ENCODE measurements around the gene DYRK2. TPM values are rescaled to one million over a fixed set of nuclear protein-coding genes. Genes with fewer than 3 reads are reported as not detected.
A peak's percentile ranks its signal among the peaks of the same experiment; 100 is the strongest.

Gene DYRK2
- total RNA-seq, 2 experiments from 2014 or later, result 22.8 to 24.2 TPM

- ChIA-PET CTCF (interaction anchor here (0.7 to 1.7 kb wide), 7 partner anchors 11 to 312 kb away, joined by 3 to 7 read pairs (median 3); partner anchors contain the start of gene DYRK2), POLR2A (interaction anchor here (0.6 kb wide), 1 partner anchor 11 kb away, joined by 3 read pairs; no protein-coding TSS in a partner anchor)
- Mint-ChIP-seq H3K4me1 (ENCODE audit: low read depth) (peaks cover 68% of the 10 kb centered on the region), H3K27ac (peak overlapping the region; percentile 81), H3K4me3 (peak overlapping the region; percentile 58), H3K9me3 (peaks cover 8% of the 10 kb centered on the region), H3K27me3 (peaks cover 2% of the 10 kb centered on the region), H3K36me3 (peaks cover 2% of the 10 kb centered on the region)
- intact Hi-C loops (cut with micrococcal nuclease), result loop anchor here (1.0 to 10.0 kb wide), 8 partner anchors 17 to 1174 kb away; partner anchors contain the start of genes CAND1 and MDM2
- peak; percentile 92 for DNase-seq
Measured at GRCh38 chr12:67630373-67631088, 18.0 kb upstream of the DYRK2 start.

- DNase-seq, result no peak
- no peak overlapping the region for H3K4me3 Mint-ChIP-seq
- H3K27me3 Mint-ChIP-seq, result peaks cover 2% of the 10 kb centered on the region
- peaks cover 68% of the 10 kb centered on the region for H3K4me1 Mint-ChIP-seq (ENCODE audit: low read depth)
- intact Hi-C loops (cut with micrococcal nuclease), result loop anchor here (1.0 to 10.0 kb wide), 6 partner anchors 8 to 1173 kb away; partner anchors contain the start of genes CAND1 and MDM2
- peaks cover 2% of the 10 kb centered on the region for H3K36me3 Mint-ChIP-seq
- CTCF ChIA-PET, result interaction anchor here (1.5 kb wide), 1 partner anchor 16 kb away, joined by 3 read pairs; the partner anchor contains the start of gene DYRK2
- H3K9me3 Mint-ChIP-seq, result peaks cover 8% of the 10 kb centered on the region
- no peak overlapping the region for H3K27ac Mint-ChIP-seq
- POLR2A ChIA-PET, result no interaction called here
Measured at GRCh38 chr12:67632005-67632404, 16.5 kb upstream of the DYRK2 start.

- ChIA-PET POLR2A (no interaction called here), CTCF (interaction anchor here (1.5 kb wide), 1 partner anchor 15 kb away, joined by 3 read pairs; the partner anchor contains the start of gene DYRK2)
- Mint-ChIP-seq H3K4me1 (ENCODE audit: low read depth) (peaks cover 64% of the 10 kb centered on the region), H3K27ac (no peak overlapping the region), H3K4me3 (no peak overlapping the region), H3K9me3 (peaks cover 8% of the 10 kb centered on the region), H3K36me3 (peaks cover 2% of the 10 kb centered on the region), H3K27me3 (peaks cover 2% of the 10 kb centered on the region)
- intact Hi-C loops (cut with micrococcal nuclease), result loop anchor here (5.0 to 10.0 kb wide), 4 partner anchors 151 to 1172 kb away; partner anchors contain the start of genes CAND1 and MDM2
- DNase-seq, result no peak
Measured at GRCh38 chr12:67633024-67633610, 15.4 kb upstream of the DYRK2 start.

GRCh38 chr12:67633708-67634107 lies 14.8 kb upstream of the DYRK2 start:
- H3K4me1 Mint-ChIP-seq (ENCODE audit: low read depth), result peaks cover 58% of the 10 kb centered on the region
- peaks cover 8% of the 10 kb centered on the region for H3K9me3 Mint-ChIP-seq
- ChIA-PET POLR2A (no interaction called here), CTCF (interaction anchor here (1.5 kb wide), 1 partner anchor 14 kb away, joined by 3 read pairs; the partner anchor contains the start of gene DYRK2)
- no peak for DNase-seq
- H3K27ac Mint-ChIP-seq, result no peak overlapping the region
- H3K36me3 Mint-ChIP-seq, result no peaks in the 10 kb centered on the region
- no peak overlapping the region for H3K4me3 Mint-ChIP-seq
- peaks cover 2% of the 10 kb centered on the region for H3K27me3 Mint-ChIP-seq
- intact Hi-C loops (cut with micrococcal nuclease), result loop anchor here (1.0 to 10.0 kb wide), 5 partner anchors 65 to 1171 kb away; partner anchors contain the start of genes CAND1 and MDM2

GRCh38 chr12:67634303-67634761 lies 14.2 kb upstream of the DYRK2 start:
- ChIA-PET POLR2A (no interaction called here), CTCF (no interaction called here)
- H3K27ac Mint-ChIP-seq, result no peak overlapping the region
- peaks cover 2% of the 10 kb centered on the region for H3K27me3 Mint-ChIP-seq
- peaks cover 54% of the 10 kb centered on the region for H3K4me1 Mint-ChIP-seq (ENCODE audit: low read depth)
- intact Hi-C loops (cut with micrococcal nuclease), result loop anchor here (1.0 to 10.0 kb wide), 5 partner anchors 64 to 1170 kb away; partner anchors contain the start of genes CAND1 and MDM2
- no peak overlapping the region for H3K4me3 Mint-ChIP-seq
- peaks cover 4% of the 10 kb centered on the region for H3K9me3 Mint-ChIP-seq
- DNase-seq, result no peak
- H3K36me3 Mint-ChIP-seq, result no peaks in the 10 kb centered on the region

GRCh38 chr12:67637718-67638117 lies 10.8 kb upstream of the DYRK2 start:
- no peaks in the 10 kb centered on the region for H3K9me3 Mint-ChIP-seq
- peaks cover 31% of the 10 kb centered on the region for H3K4me1 Mint-ChIP-seq (ENCODE audit: low read depth)
- ChIA-PET CTCF (no interaction called here), POLR2A (interaction anchor here (0.5 kb wide), 1 partner anchor 1923 kb away, joined by 5 read pairs; no protein-coding TSS in a partner anchor)
- no peak for DNase-seq
- H3K4me3 Mint-ChIP-seq, result no peak overlapping the region
- H3K27me3 Mint-ChIP-seq, result no peaks in the 10 kb centered on the region
- H3K27ac Mint-ChIP-seq, result no peak overlapping the region
- H3K36me3 Mint-ChIP-seq, result no peaks in the 10 kb centered on the region
- intact Hi-C loops (cut with micrococcal nuclease), result loop anchor here (10.0 kb wide), 1 partner anchor 1167 kb away; the partner anchor contains the start of gene MDM2

- no peak overlapping the region for H3K4me3 Mint-ChIP-seq
- ChIA-PET POLR2A (no interaction called here), CTCF (interaction anchor here (1.2 kb wide), 1 partner anchor 9 kb away, joined by 8 read pairs; no protein-coding TSS in a partner anchor)
- H3K27me3 Mint-ChIP-seq, result no peaks in the 10 kb centered on the region
- H3K27ac Mint-ChIP-seq, result no peak overlapping the region
- no peaks in the 10 kb centered on the region for H3K36me3 Mint-ChIP-seq
- no peak for DNase-seq
- H3K9me3 Mint-ChIP-seq, result no peaks in the 10 kb centered on the region
- intact Hi-C loops (cut with micrococcal nuclease), result loop anchor here (1.0 to 10.0 kb wide), 2 partner anchors 9 to 1166 kb away; partner anchors contain the start of gene MDM2
- H3K4me1 Mint-ChIP-seq (ENCODE audit: low read depth), result peaks cover 21% of the 10 kb centered on the region
Measured at GRCh38 chr12:67638694-67639093, 9.9 kb upstream of the DYRK2 start.

GRCh38 chr12:67640863-67641262 lies 7.7 kb upstream of the DYRK2 start:
- H3K36me3 Mint-ChIP-seq, result no peaks in the 10 kb centered on the region
- peaks cover 8% of the 10 kb centered on the region for H3K4me1 Mint-ChIP-seq (ENCODE audit: low read depth)
- no peaks in the 10 kb centered on the region for H3K9me3 Mint-ChIP-seq
- POLR2A ChIA-PET, result interaction anchor here (0.9 to 1.0 kb wide), 2 partner anchors 10 kb away, joined by 3 read pairs; no protein-coding TSS in a partner anchor
- H3K27ac Mint-ChIP-seq, result no peak overlapping the region
- H3K4me3 Mint-ChIP-seq, result no peak overlapping the region
- CTCF ChIA-PET, result interaction anchor here (0.6 kb wide), 1 partner anchor 149 kb away, joined by 3 read pairs; no protein-coding TSS in a partner anchor
- no peak for DNase-seq
- intact Hi-C loops (cut with micrococcal nuclease), result loop anchor here (1.0 kb wide), 1 partner anchor 9 kb away; no protein-coding TSS in a partner anchor
- no peaks in the 10 kb centered on the region for H3K27me3 Mint-ChIP-seq

- POLR2A ChIA-PET, result no interaction called here
- intact Hi-C loops (cut with micrococcal nuclease), result loop anchor here (5.0 kb wide), 1 partner anchor 53 kb away; no protein-coding TSS in a partner anchor
- no peak for DNase-seq
- no peaks in the 10 kb centered on the region for H3K27me3 Mint-ChIP-seq
- H3K36me3 Mint-ChIP-seq, result peaks cover 2% of the 10 kb centered on the region
- H3K4me3 Mint-ChIP-seq, result no peak overlapping the region
- CTCF ChIA-PET, result no interaction called here
- peaks cover 24% of the 10 kb centered on the region for H3K4me1 Mint-ChIP-seq (ENCODE audit: low read depth)
- no peaks in the 10 kb centered on the region for H3K9me3 Mint-ChIP-seq
- H3K27ac Mint-ChIP-seq, result no peak overlapping the region
Measured at GRCh38 chr12:67645126-67645525, 3.4 kb upstream of the DYRK2 start.

GRCh38 chr12:67645601-67646000 lies 2.9 kb upstream of the DYRK2 start:
- intact Hi-C loops (cut with micrococcal nuclease), result loop anchor here (5.0 kb wide), 1 partner anchor 53 kb away; no protein-coding TSS in a partner anchor
- no peak for DNase-seq
- H3K4me3 Mint-ChIP-seq, result no peak overlapping the region
- ChIA-PET CTCF (no interaction called here), POLR2A (interaction anchor here (1.1 kb wide), 1 partner anchor 376 kb away, joined by 3 read pairs; no protein-coding TSS in a partner anchor)
- no peaks in the 10 kb centered on the region for H3K27me3 Mint-ChIP-seq
- H3K9me3 Mint-ChIP-seq, result no peaks in the 10 kb centered on the region
- H3K36me3 Mint-ChIP-seq, result peaks cover 6% of the 10 kb centered on the region
- peaks cover 25% of the 10 kb centered on the region for H3K4me1 Mint-ChIP-seq (ENCODE audit: low read depth)
- H3K27ac Mint-ChIP-seq, result no peak overlapping the region

GRCh38 chr12:67646775-67647174 lies 1.8 kb upstream of the DYRK2 start:
- ChIA-PET CTCF (interaction anchor here (0.6 kb wide), 1 partner anchor 11 kb away, joined by 4 read pairs; no protein-coding TSS in a partner anchor), POLR2A (interaction anchor here (1.1 kb wide), 1 partner anchor 377 kb away, joined by 3 read pairs; no protein-coding TSS in a partner anchor)
- Mint-ChIP-seq H3K36me3 (peaks cover 14% of the 10 kb centered on the region), H3K27me3 (no peaks in the 10 kb centered on the region), H3K4me3 (no peak overlapping the region), H3K9me3 (no peaks in the 10 kb centered on the region), H3K4me1 (ENCODE audit: low read depth) (peaks cover 33% of the 10 kb centered on the region), H3K27ac (no peak overlapping the region)
- intact Hi-C loops (cut with micrococcal nuclease), result loop anchor here (1.0 to 5.0 kb wide), 3 partner anchors 7 to 54 kb away; no protein-coding TSS in a partner anchor
- DNase-seq, result no peak

All from activated CD4-positive, alpha-beta memory T cell treated with anti-CD3 and anti-CD28 coated beads for 36 hours (primary cell).